GM21825 (cell line): ENCODE data around the gene MRFAP1.
"Not testable (repeated sequence)": the region's sequence is repeated elsewhere in the genome, so short reads cannot be mapped to it uniquely, and the experiment has no call there.

Experiments
- ATAC-seq: cut with Tn5 transposase; IDR thresholded peaks from one replicate; pipeline ENCODE4 v1.9.1; 2021; ENCODE audit warnings: mild to moderate bottlenecking, moderate library complexity; ENCODE audit not compliant: unreplicated experiment

Gene MRFAP1

GRCh38 chr4:6610856-6611430, 29.5 kb upstream of the MRFAP1 start:
- ATAC-seq: no peak

- ATAC-seq: no peak
These were observed 27.4 kb upstream of the MRFAP1 start for GRCh38 chr4:6612961-6613675.

- no peak for ATAC-seq
These were observed 26.5 kb upstream of the MRFAP1 start for GRCh38 chr4:6613676-6614651.

- ATAC-seq: no peak
These were observed 25.7 kb upstream of the MRFAP1 start for GRCh38 chr4:6614701-6615230.

- ATAC-seq: no peak
These were observed 24.1 kb upstream of the MRFAP1 start for GRCh38 chr4:6616087-6616995.

- no peak for ATAC-seq
These were observed 23.2 kb upstream of the MRFAP1 start for GRCh38 chr4:6617246-6617645.

- ATAC-seq: no peak
These were observed 21.9 kb upstream of the MRFAP1 start for GRCh38 chr4:6618386-6619115.

- ATAC-seq: no peak
These were observed 21.4 kb upstream of the MRFAP1 start for GRCh38 chr4:6619116-6619465.

- ATAC-seq: no peak
These were observed 20.8 kb upstream of the MRFAP1 start for GRCh38 chr4:6619466-6620255.

GRCh38 chr4:6620296-6620695, 20.2 kb upstream of the MRFAP1 start:
- ATAC-seq: no peak

GRCh38 chr4:6620891-6621555, 19.5 kb upstream of the MRFAP1 start:
- ATAC-seq: no peak

- ATAC-seq: no peak
These were observed 18.9 kb upstream of the MRFAP1 start for GRCh38 chr4:6621556-6621927.

GRCh38 chr4:6622744-6623143, 17.7 kb upstream of the MRFAP1 start:
- ATAC-seq: no peak

GRCh38 chr4:6625256-6625655, 15.2 kb upstream of the MRFAP1 start:
- no peak for ATAC-seq

- no peak for ATAC-seq
These were observed 14.4 kb upstream of the MRFAP1 start for GRCh38 chr4:6626066-6626465.

GRCh38 chr4:6627832-6628231, 12.7 kb upstream of the MRFAP1 start:
- no peak for ATAC-seq

- ATAC-seq: not testable (repeated sequence)
These were observed 12.0 kb upstream of the MRFAP1 start for GRCh38 chr4:6628484-6628883.

- ATAC-seq: no peak
These were observed 8.4 kb upstream of the MRFAP1 start for GRCh38 chr4:6632125-6632524.
